ENCODE results near the gene HOXB5. TPM values are rescaled to one million over a fixed set of nuclear protein-coding genes. Genes with fewer than 3 reads are reported as not detected.
A peak's percentile ranks its signal among the peaks of the same experiment; 100 is the strongest.

Gene HOXB5
- total RNA-seq, 1 experiment from 2014 or later: 5.9 TPM

- Histone ChIP-seq H3K4me1 (ENCODE audit: insufficient read depth, low read length, poor library complexity, severe bottlenecking) (peaks cover 20% of the 10 kb centered on the region), H3K27ac (ENCODE audit: low read depth, low read length, poor library complexity, severe bottlenecking) (peak overlapping the region; percentile 52), H3K9me3 (ENCODE audit: low read depth, low read length, poor library complexity, severe bottlenecking) (no peaks in the 10 kb centered on the region), H3K4me3 (ENCODE audit: low read depth, low read length, poor library complexity, severe bottlenecking) (peak overlapping the region; percentile 60), H3K36me3 (ENCODE audit: insufficient read depth, low read length, poor library complexity, severe bottlenecking) (no peaks in the 10 kb centered on the region), H3K27me3 (replicated peaks; ENCODE audit: insufficient read depth, low read depth, low read length, poor library complexity) (no peaks in the 10 kb centered on the region)
- POLR2A ChIA-PET (ENCODE audit: low non-redundant PET): interaction anchor here (0.6 to 0.7 kb wide), 2 partner anchors 182 to 411 kb away, joined by 4 to 6 read pairs; no protein-coding TSS in a partner anchor
- CTCF ChIA-PET: interaction anchor here (0.9 to 1.4 kb wide), 2 partner anchors 9 to 13 kb away, joined by 3 read pairs; no protein-coding TSS in a partner anchor
- no peak for DNase-seq (ENCODE audit: low spot score)
- intact Hi-C loops (cut with micrococcal nuclease; ENCODE audit: unreplicated experiment): no loop called here
- TF ChIP-seq EZH2 (IDR thresholded peaks at IDR 0.05; ENCODE audit: borderline replicate concordance, low read depth, low read length, poor library complexity, severe bottlenecking) (no peak), CTCF (conservative IDR thresholded peaks at IDR 0.05; ENCODE audit: low read depth, low read length) (no peak)
- BruUV-seq (replicated peaks): no TSS peak
Observed at GRCh38 chr17:48627118-48627597, 33.6 kb upstream of the HOXB5 start.

DNA sequence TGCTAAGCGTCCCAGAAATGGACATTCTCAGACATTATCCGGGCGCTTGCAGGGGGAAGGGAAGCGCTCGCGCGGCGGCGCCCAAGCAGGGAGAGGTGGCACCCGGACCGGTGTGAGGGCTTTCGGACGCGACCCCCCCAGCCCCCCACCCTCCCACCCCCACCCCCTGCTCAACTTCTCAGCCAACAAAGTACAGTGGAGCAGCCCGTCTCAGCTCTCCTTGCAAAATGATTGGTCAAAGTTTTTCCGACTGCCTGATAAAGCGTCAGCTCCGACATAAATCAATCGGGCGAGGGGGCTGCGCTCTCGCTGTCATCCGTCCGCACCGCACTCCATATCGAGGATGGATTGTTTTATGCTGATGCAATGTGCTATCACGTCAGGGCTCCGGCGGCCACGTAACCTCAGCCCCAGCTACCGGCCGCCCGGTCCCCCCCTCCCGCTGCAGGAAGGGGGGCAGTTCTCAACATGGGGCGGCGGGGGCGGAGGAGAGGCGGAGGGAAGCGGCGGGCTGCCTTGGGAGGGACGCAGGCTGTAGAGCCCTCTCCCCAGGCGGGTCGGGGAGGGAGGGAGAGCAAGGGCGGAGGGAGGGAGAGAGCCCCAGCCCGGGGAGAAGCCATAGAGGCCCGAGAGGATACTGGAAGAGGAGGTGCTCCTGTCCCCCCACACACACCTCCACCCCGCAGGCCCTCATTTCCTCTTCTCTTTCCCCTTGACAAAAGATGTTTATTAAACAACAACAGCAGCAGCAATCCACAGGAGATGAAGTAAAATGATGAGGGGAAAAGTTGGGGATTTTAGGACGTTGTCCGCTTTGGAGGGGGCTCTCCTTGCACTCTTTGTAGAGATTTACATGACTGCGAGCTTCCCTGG, 32.9 kb upstream of the HOXB5 start, which contains the start of gene HOXB9:
TSS of gene HOXB9 (minus strand) at position 114 of the 873 bp plus-strand sequence. CDS start at position 25, 89 bp downstream.
- peak within 1 kb of the TSS; percentile 64 for H3K27ac ChIP-seq (ENCODE audit: low read depth, low read length, poor library complexity, severe bottlenecking)
- no peak for TF ChIP-seq CTCF (conservative IDR thresholded peaks at IDR 0.05; ENCODE audit: low read depth, low read length)
- TF ChIP-seq EZH2 (IDR thresholded peaks at IDR 0.05; ENCODE audit: borderline replicate concordance, low read depth, low read length, poor library complexity, severe bottlenecking): no peak
- CTCF ChIA-PET: interaction anchor here (0.6 to 2.6 kb wide), 4 partner anchors 10 to 21 kb away, joined by 3 to 7 read pairs (median 4); no protein-coding TSS in a partner anchor

GRCh38 chr17:48625495-48626244, 32.1 kb upstream of the HOXB5 start:
- TF ChIP-seq CTCF (conservative IDR thresholded peaks at IDR 0.05; ENCODE audit: low read depth, low read length) (no peak), EZH2 (IDR thresholded peaks at IDR 0.05; ENCODE audit: borderline replicate concordance, low read depth, low read length, poor library complexity, severe bottlenecking) (no peak)
- POLR2A ChIA-PET (ENCODE audit: low non-redundant PET): interaction anchor here (0.5 to 0.7 kb wide), 5 partner anchors 15 to 584 kb away, joined by 3 to 12 read pairs (median 8); partner anchors contain the start of gene HOXB7
- Histone ChIP-seq H3K27me3 (replicated peaks; ENCODE audit: insufficient read depth, low read depth, low read length, poor library complexity) (no peaks in the 10 kb centered on the region), H3K4me1 (ENCODE audit: insufficient read depth, low read length, poor library complexity, severe bottlenecking) (peaks cover 20% of the 10 kb centered on the region), H3K36me3 (ENCODE audit: insufficient read depth, low read length, poor library complexity, severe bottlenecking) (no peaks in the 10 kb centered on the region), H3K27ac (ENCODE audit: low read depth, low read length, poor library complexity, severe bottlenecking) (peak overlapping the region; percentile 64), H3K9me3 (ENCODE audit: low read depth, low read length, poor library complexity, severe bottlenecking) (no peaks in the 10 kb centered on the region), H3K4me3 (ENCODE audit: low read depth, low read length, poor library complexity, severe bottlenecking) (peak overlapping the region; percentile 60)
- DNase-seq (ENCODE audit: low spot score): peak; percentile 54
- intact Hi-C loops (cut with micrococcal nuclease; ENCODE audit: unreplicated experiment): no loop called here
- CTCF ChIA-PET: interaction anchor here (0.6 to 2.6 kb wide), 5 partner anchors 11 to 259 kb away, joined by 3 to 9 read pairs (median 6); no protein-coding TSS in a partner anchor
- BruUV-seq (replicated peaks): no TSS peak

More for the DNA sequence above, 32.9 kb upstream of the HOXB5 start, which contains the start of gene HOXB9:
- POLR2A ChIA-PET (ENCODE audit: low non-redundant PET): interaction anchor here (0.6 to 0.7 kb wide), 5 partner anchors 16 to 411 kb away, joined by 3 to 12 read pairs (median 6); partner anchors contain the start of gene HOXB7
- H3K4me3 ChIP-seq (ENCODE audit: low read depth, low read length, poor library complexity, severe bottlenecking): peak within 1 kb of the TSS; percentile 60
- DNase-seq (ENCODE audit: low spot score): peak; percentile 64
- intact Hi-C loops (cut with micrococcal nuclease; ENCODE audit: unreplicated experiment): no loop called here
- no TSS peak for BruUV-seq (replicated peaks)
- H3K36me3 ChIP-seq (ENCODE audit: insufficient read depth, low read length, poor library complexity, severe bottlenecking): no peaks in the 10 kb centered on the region
- H3K4me1 ChIP-seq (ENCODE audit: insufficient read depth, low read length, poor library complexity, severe bottlenecking): peaks cover 20% of the 10 kb centered on the region
- H3K27me3 ChIP-seq (replicated peaks; ENCODE audit: insufficient read depth, low read depth, low read length, poor library complexity): no peaks in the 10 kb centered on the region
- no peaks in the 10 kb centered on the region for H3K9me3 ChIP-seq (ENCODE audit: low read depth, low read length, poor library complexity, severe bottlenecking)
